GM19025 (cell line): Measurements from ENCODE around the gene RIN2.

ENCODE experiments used
- ATAC-seq: cut with Tn5 transposase; IDR thresholded peaks from one replicate; pipeline ENCODE4 v1.9.1; 2021; ENCODE audit warnings: mild to moderate bottlenecking, low read depth, moderate library complexity; ENCODE audit not compliant: unreplicated experiment

Gene RIN2, protein sequence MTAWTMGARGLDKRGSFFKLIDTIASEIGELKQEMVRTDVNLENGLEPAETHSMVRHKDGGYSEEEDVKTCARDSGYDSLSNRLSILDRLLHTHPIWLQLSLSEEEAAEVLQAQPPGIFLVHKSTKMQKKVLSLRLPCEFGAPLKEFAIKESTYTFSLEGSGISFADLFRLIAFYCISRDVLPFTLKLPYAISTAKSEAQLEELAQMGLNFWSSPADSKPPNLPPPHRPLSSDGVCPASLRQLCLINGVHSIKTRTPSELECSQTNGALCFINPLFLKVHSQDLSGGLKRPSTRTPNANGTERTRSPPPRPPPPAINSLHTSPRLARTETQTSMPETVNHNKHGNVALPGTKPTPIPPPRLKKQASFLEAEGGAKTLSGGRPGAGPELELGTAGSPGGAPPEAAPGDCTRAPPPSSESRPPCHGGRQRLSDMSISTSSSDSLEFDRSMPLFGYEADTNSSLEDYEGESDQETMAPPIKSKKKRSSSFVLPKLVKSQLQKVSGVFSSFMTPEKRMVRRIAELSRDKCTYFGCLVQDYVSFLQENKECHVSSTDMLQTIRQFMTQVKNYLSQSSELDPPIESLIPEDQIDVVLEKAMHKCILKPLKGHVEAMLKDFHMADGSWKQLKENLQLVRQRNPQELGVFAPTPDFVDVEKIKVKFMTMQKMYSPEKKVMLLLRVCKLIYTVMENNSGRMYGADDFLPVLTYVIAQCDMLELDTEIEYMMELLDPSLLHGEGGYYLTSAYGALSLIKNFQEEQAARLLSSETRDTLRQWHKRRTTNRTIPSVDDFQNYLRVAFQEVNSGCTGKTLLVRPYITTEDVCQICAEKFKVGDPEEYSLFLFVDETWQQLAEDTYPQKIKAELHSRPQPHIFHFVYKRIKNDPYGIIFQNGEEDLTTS

DNA sequence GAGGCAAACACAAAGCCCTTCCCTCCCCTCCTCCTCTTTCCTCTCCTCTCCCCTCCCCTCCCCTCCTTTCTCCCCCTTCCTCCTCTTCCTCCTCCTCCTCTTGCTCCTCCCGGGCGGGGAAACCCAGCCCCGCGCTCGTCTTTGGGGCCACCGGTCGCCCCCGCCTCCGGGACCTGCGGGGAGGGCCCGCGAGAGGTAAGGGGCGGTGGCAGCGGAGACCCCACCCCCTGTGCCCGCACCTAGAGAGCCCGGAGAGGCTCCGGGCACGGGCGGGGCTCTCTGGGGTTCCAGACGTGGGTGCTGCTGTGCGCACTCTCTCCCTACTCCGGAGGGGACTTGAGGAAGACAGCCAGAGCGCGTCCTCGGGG, at the start of gene RIN2:
Gene RIN2, plus strand, starts transcription at position 126 of the 368 bp plus-strand sequence. CDS start 131,344 bp downstream, outside the sequence.
- ATAC-seq, result no peak

DNA sequence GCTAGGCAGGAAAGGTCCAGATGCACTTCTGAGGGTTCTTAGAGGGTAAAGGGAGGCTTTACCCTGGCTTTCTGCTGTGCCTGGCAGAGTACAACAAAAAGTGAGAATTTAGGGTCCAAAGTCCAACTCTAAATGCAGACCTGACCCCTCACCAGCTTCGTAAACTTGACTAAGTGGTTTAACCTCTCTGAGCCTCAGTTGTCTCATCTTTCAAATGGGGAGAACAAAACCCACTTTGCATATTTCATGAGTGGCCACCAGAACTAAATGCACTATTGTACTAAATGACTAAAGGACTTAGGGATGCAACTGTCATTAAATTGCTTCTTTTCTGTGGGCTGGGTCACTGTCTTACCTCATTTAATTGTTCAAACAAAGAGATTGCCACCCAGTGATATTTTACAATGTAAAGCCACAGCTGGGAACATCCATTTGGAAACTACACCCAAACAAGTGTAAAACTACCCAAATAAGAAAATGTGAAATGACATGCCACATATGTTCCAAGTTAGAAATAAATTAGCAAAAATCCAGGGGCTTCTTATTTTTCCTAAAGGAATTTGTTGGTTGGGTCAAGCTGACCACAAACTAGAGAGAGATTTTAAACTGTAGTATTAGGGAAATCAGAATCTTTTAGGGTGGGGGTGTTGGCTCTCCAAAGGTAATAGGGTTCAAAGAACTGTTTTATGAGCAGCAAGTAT, 48.3 kb upstream of the RIN2 start:
- ATAC-seq, result no peak

DNA sequence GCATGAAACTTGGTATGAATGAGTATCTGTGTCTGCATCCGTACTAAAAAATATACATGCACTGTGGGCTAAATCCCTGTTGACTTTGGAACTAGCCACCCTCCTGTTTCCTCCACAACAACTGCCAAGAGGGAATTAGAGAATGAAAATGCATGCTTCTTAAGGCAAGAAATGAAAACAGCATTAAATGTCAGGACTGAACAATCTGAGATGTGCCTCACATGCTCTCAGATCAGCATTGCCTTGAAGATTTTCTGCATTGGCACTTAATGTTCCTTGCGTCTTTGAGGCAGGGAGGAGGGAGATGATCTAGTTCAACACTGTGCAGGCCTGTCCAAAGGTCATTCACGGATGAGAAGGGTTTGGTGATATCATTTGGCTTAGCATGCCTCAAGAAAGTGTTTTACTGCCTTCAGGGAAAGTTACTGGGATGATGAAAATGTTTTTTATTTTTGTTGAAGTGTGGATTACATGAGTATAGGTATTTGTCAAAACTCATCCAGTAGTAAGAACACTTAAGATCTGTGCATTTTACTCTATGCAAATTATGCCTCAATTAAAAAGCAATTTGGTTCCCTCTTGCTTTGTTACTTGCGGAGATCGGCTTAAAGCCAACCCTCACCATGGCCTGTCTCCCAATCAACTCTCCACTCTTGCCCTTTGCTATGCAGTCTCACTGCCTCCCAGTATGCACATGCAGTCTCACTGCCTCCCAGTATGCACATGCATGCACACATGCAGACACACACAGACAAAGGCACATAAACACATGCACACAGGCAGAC, 47.5 kb upstream of the RIN2 start:
- no peak for ATAC-seq

DNA sequence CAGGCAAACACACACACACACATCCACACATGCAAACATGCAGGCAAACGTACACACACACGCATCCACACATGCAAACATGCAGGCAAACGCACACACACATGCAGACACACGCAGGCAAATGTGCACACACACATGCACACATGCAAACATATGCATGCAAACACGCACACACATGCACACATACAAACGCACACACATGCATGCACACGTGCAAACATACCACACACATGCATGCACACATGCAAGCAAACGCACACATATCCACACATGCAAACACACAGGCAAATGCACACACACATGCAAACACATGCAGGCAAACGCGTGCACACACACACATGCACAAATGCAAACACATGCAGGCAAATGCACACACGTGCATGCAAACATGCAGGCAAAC, 46.9 kb upstream of the RIN2 start:
- ATAC-seq, result no peak

DNA sequence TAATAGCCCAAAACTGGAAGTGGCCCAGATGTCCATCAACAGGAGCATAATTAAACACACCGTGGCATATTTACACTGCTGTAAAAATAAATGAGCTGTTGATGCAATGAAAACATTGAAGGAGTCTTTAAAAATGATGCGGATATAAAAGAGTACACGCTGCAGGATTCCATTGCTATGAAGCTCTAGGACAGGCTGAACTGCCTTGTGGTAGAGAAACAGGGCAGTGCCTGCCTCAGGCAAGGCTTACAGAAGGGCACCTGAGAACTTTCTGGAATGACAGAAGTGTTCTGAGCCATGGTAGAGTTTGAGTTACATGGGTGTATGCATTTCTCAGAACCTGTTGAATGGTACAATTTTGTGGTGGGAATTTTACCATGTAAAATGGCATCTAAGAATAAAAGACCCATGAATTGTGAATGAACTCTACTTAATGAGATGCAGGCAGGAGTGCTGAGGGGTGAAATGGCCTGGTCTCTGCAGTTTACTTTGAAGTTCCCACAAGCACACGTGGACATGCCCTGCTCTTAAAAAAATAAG, 45.3 kb upstream of the RIN2 start:
- no peak for ATAC-seq

DNA sequence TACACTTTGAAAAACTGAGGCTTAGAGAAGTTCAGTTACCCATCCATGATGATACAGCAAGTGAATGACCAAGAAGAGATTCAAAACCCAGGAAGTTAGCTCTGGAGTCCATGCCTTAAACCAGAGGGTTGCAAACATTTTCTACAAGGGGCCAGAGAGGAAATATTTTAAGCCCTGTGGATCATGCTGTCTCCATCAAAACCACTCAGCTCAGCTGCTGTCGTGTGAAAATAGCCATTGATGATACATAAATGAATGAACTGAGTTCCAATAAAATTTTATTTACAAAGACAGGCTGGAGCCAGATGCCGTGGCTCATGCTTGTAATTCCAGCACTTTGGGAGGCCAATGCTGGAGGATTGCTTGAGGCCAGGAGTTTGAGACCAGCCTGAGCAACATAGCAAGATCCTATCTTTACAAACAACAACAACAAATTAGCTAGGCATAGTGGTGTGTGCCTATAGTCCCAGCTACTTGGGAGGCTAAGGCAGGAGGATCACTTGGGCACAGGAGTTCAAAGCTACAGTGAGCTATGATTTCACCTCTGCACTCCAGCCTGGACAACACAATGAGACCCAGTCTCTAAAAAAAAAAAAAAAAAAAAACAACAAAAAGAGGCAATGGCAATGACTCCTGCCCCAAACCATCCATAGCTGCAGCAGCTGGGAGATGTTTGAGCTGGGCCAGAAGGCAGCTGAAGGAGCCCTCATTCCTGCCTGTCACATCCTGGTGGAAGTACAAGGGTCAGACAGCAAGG, 44.1 kb upstream of the RIN2 start:
- ATAC-seq, result no peak

DNA sequence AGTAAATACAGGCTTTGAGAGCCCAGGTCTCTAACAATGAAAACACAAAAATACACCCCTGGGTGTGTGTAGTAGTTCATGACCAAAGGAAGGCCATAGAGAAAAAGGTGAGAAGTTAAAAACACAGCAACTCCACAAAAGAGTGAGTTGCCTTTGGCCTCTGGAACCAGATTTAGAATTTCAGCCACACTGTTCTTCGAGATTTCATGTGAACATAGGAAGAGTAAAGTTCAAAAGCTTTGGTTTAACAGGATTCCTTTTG, 43.5 kb upstream of the RIN2 start:
- ATAC-seq, result no peak

DNA sequence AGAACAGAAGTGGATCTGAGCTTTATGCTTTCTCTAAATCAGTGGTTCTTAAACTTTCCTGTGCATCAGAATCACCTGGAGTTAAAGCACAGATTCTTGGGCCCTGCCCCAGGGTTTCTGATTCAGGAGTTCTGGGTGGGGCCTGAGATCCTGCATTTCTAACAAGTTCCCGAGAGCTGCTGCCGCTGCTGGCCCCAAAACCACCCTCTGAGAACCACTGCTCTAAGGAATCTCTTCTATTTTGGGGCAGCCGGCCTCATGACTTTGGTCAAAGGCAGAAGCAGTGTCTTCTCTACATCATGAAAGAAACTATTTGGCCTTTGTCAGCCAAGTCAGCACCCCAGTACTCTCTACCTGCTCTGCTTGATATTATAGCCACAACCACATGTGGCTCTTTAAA, 42.1 kb upstream of the RIN2 start:
- no peak for ATAC-seq

DNA sequence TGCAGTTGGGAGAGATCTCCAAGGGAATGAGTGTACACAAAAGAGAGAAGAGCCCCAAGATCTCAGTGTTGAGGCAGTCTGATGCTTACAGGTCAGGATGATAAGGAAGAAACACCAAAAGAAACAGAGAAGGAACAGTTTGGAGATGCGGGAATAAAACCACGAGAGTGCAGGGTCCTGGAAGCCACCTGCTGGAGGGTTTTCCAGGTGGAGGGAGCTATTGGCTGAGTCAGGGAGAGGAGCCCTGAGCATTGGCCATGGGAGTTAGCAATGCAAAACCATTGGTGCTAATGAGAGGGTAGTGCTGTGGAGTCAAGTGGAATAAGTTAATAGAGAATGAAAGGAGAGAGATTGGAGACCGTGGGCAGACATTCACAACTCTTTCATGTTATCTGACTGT, 39.2 kb upstream of the RIN2 start:
- no peak for ATAC-seq

DNA sequence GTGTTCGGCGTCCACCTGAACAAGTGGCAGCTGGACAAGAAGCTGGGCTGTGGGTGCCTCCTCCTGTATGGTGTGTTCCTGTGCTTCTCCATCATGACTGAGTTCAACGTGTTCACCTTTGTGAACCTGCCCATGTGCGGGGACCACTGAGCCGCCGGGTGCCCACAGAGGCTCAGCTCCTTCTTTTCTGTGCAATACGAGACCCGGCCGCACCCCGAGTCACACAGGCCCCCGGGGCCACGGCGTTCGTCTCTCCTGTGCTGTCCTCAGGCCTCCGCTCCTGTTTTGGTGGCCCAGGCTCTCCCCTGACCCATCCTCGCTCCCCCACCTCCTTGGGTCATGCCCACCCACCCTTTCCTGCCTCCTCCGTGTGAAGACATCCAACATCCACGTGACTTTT, 37.1 kb upstream of the RIN2 start:
- no peak for ATAC-seq

DNA sequence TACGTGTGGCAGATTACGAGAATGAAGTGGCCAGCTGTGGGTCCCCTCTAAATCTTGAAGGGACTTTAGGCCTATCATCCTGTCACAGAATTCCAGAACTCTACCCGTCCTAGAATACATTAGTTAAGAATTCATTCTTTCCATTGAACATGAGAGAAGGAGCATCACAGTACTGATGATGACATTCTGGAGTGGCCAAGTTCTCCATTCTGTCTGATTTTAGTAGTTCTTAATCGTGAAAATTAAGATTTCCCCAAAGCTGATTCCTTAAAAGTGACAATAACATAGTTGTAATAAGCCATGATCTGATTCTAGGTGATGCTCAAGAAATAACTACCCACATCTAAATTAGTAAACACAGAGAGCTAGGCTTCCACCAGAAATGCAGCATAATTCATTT, 35.0 kb upstream of the RIN2 start:
- no peak for ATAC-seq

DNA sequence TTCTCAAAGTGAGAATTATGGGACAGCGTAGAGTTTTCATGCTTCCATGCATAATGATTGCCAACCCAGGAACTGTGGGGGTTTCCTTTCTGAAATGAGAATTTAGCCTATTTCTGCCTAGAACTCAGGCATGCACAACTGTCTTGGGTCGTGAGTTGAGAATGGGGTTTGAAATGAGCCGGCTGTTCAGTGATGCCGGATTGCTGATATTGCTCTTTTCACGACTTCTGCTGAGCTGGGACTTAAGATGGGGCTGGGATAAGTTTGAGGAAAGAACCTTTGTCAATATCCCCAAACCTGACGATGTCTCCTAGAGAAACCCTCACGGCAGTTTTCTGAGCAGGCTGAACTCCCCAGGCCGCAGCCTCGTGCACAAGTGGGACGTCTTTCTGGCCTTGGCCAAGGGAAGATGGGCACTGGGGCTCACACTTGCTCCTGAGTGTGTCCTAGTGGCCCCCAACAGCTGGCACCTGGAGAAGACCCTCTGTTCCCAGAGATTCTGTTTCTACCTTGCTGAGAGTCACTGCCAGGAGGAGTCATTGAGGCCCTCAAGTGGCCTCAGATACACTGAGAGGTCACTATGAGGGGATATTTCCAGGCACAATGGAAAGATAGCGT, 34.1 kb upstream of the RIN2 start:
- no peak for ATAC-seq

DNA sequence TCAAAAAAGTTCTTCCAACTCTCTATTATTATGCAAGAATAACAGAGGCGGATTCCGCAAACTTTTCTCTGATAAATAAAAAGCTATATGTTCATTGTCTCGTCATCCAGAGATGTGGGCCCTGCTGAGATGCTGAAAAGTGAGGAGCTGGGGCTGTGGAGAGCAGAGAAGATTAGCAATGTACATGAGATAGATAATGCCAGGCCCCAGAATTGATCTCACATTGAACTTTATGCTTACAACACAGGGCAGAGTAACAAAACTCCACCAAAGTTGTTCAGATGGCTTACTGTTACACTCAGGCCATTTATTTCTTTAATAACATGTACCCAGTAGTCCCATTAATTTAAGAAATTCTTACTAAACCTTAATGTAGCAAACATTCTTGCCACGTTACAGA, 32.7 kb upstream of the RIN2 start:
- no peak for ATAC-seq

DNA sequence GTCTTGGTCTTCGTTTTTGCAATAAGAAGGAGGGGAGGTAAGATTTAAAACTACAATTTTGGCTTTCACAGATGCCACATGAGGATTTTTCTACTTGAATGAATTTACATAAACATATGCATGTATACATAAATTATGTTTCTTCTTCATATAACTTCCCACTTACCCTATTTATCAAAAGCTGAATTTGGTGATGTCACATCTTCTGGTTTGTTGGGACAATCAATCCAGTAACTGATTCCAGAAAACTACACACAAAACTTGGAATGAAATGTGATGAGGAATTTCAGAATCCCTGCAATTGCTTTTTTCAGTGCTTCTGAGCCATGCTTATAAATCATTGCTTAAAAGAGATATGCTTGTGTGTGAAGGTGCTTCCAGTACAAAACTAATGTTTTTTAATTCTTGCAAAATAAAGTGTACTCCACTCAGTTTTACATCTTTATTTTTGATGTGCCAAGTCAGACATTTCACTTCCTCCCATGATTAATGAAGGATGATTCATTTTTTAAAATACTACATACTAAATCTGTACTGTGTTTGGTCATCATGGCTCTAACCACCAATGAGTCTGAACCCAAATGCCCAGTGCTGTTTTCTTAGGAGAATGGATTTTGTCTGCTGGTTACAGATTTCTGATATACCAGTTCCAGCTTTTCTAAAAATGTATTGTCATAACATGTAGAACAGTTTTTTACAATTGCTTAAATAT, 32.1 kb upstream of the RIN2 start:
- no peak for ATAC-seq

DNA sequence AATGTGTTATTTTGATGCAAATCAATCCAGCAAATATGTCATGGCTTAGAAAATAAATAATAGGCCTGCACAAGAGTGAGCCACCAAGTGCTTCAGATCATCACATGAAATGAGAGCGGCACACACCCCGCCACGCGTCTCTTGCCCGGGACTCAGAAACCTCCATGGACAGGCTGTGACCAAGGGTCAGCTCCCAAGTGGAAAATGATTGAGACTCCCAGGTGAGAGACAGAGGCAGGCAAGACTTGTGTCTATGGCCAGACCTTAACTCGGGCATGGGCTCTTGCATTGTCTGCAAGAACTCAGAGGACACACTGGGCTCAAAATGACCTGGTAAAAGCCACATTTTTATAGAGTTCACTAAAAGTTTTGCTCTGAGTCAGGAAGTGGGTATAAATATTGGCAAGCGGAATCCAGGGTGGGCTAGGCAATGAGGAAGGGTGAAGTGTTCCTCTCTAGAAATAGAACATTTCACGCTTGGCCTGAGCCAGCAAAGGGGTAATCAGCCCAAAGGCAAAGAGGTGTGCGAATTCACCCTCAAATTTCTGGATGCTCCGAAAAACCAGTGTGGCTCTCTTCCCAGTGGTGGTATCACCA, 30.7 kb upstream of the RIN2 start:
- no peak for ATAC-seq

DNA sequence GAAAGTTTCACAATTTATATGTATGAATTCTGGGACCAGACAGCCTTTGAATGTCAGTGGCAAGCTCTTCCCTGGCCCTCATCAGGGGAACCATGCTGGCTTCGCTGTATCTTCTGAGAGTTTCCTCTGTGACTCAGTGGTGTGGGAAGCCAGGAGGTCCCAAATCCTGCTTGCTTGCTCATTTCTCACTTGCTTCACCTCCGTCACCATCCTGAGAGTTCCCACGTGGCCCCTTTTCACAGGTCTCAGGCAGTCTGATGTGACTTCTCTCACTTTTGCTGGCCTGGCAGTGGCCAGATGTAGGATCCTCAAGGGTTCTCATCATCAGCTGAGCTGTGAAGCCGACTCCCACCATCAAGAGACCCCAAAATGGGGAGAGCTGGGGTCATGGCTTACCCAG, 28.4 kb upstream of the RIN2 start:
- ATAC-seq, result no peak

DNA sequence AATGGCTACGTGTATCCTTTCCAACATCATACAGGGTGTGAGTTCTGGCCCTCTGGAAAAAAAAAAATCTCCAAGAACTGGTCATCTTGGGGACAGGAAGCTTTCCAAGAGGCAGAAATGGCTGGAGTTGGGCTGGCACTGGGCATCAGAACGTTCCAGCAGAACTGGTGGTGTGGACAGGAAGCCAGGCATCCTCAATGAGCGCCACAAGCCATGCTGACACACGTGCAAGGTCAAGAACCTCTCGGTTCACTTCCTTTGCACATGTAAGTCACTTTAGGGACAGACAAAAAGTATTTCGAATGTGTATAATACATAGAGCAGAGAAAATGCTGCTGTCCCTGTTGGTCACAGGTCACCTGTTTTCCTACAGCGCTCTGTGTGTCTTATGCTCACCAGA, 27.4 kb upstream of the RIN2 start:
- ATAC-seq, result no peak

DNA sequence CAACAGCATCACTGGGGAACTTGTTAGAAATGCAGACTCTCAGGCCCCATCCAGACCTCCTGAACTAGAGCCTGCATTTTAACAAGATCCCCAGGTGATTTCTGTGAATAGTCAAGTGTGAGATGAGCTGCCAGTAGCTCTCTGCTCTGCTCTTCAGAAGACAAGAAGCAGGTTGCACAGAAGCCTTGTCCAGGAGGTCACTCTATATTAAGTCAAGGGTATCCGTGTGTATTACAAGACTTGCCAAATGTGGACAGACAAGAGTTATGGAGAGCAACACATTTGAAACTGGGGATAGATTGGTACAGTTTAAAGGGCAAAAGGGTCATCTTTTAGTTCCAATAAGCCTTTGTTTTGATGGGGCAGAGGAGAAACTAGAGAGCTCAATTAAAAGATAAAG, 23.2 kb upstream of the RIN2 start:
- no peak for ATAC-seq
